Omental fat pad (tissue), 4 donors: ENCODE data around the gene NAV3. TPM values are rescaled to one million over a fixed set of nuclear protein-coding genes. Genes with fewer than 3 reads are reported as not detected.

ENCODE experiments used
- ATAC-seq: fragments of 150-250 bp; one replicate; pipeline ENCODE4 v1.9.1; 2016; ENCODE audit warnings: mild to moderate bottlenecking, moderate library complexity; ENCODE audit not compliant: low FRiP score
- DNase-seq: peaks from one replicate; pipeline ENCODE4 v3.0.0-alpha.2; 2019; ENCODE audit warnings: low spot score
- CTCF ChIP-seq, 3 donors: fragments of 450-650 bp; IDR thresholded peaks; one replicate each; pipeline ENCODE4 v1.5.1; 2016 to 2017; ENCODE audit warnings: antibody characterized with exemption in 3 of 3, mild to moderate bottlenecking in 3 of 3, moderate library complexity in 2 of 3
- total RNA-seq, 4 donors: library from RNA; depleted of rRNA; stranded (reverse); fragments of >200 nt; gene quantifications; one replicate each; pipeline ENCODE4 v1.1.0, GENCODE V29; 2016

Gene NAV3
- total RNA-seq, 4 donors from 2014 or later: 12.5 to 24.3 (median 15.3) TPM

DNA sequence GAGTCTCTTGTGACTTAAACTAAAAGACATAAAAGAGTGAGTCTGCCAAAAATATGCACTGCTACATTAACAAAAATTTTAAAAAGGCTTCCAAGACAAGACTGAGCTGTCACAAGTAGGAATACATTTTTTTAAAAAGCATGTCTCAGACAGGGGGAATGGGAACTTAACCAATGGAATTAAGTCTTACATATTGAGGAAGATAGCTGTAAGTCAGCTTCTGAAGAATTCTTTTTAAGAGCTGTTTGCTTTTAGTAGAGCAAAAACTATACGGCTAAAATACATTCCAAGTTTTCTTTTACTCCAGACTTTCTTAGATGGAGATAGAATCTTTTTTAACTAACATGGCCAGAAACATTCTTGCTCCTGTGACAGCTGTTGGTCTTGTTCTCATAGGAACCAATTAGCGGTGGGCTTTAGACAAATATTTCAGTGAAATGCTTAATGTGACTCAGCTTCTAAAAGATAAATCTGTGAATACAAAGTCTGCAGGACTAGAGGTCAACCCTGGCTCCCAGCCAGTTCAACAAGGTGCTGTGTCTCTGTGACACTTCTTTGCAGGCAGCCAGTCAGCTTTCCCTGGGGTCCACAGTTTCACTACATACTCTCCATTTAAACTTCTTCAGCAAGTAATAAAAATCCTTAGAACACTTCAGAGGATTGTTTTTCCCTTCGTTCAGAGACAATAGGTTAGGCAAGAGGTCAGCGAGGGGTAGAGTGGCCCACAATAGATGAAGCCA lies 187.6 kb downstream of the NAV3 start:
- ATAC-seq (no peak), DNase-seq (no peak)
- TF ChIP-seq CTCF (IDR thresholded peaks at IDR 0.05): no peak

DNA sequence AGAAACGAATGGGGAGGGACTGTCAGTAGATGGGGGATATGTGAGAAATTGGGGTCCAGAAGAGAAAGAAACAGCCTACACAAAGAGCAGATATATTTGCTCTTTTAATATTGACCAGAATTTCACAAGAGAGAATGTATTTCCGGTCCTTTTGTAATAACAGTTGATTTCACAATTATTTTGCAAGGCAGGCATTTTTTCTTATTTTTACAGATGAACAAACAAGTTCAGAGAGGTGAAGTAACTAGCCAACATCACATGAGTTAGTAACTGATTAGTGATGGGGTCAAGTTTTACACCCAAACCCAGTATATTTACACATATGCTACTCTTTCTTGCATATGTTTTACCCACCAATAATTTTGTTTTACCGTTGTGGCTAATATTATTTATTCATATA lies 188.2 kb downstream of the NAV3 start:
- DNase-seq (no peak), ATAC-seq (no peak)
- TF ChIP-seq CTCF (IDR thresholded peaks at IDR 0.05): no peak

DNA sequence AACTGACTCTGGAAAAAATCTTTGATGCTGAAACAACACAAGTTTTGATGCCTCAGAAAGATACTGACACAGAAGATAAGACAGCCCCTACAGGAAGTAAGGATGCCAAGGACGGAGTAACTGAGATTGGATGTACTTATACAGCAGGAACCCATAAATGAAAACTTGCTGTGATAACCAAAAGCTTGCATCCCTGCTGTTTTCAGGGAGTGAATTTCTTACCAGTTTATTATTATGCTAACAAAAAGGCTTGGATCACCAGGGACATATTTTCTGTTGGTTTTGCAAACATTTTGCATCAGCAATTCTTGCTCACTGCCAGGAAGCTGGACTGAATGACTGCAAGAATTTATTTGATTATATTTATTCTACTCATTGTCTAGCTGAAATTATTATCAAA lies 197.7 kb downstream of the NAV3 start:
- DNase-seq: no peak
- no peak for TF ChIP-seq CTCF (IDR thresholded peaks at IDR 0.05)
- ATAC-seq: no peak

GRCh38 chr12:78034025-78034424 lies 203.3 kb downstream of the NAV3 start:
- no peak for TF ChIP-seq CTCF (IDR thresholded peaks at IDR 0.05)
- ATAC-seq: peak; percentile 65
- DNase-seq: no peak

DNA sequence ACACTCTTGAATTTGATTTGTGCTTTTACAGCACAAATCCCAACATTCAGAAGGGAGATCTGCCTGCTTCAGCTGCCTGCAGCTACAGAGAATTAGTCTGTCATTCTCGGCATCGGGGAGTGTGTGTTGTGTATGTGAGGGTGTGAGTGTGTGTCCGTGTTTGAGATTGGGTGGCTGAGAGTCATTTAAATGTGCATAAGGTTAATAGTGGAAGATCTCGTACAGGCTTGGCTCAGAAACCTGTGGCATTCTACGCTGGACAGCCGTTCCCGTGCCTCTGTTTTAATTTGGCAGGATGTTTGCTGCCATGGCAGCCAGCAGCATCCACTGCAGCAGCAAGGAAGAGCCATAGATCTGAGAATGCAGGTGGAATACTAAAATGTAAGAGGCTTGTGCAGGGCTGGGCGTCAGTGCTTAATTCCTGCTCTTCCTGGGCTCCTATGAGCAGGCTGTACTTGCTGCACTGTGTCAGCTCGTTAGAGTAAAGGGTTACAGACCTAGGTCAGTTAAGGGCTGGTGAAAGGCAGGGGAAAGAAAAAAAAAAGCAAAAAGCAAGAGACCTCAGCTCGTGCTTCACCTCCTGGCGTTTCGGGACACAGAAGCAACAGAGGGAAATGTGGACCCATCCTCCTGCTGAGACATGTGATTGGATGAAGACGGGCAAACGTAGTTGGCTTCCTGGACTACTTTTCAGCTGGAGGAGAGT lies 205.4 kb downstream of the NAV3 start:
- peak; percentile 37 for ATAC-seq
- TF ChIP-seq CTCF (IDR thresholded peaks at IDR 0.05): no peak

DNA sequence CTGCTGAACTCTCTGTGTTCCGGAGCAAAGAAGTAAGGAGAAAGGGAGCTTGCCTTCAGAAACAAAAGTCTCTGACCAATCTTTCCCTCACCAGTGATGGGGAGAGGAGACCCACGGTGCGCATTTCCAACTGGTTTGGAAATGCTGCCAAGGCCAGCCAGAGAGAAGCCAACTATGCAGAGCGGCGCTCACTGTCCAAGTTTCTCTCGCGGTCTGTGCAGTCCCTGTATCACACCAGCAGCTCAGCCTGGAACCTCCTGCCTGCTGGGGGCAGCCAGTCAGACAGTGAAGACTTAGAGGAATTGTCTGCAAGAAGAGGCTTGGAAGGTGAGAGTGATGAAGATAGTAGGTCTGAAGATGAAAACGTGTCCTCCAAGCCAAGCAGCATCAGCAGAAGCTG lies 206.2 kb downstream of the NAV3 start:
- ATAC-seq: no peak
- DNase-seq: no peak
- TF ChIP-seq CTCF (IDR thresholded peaks at IDR 0.05): no peak

More for the DNA sequence above, 205.4 kb downstream of the NAV3 start:
- DNase-seq: no peak

DNA sequence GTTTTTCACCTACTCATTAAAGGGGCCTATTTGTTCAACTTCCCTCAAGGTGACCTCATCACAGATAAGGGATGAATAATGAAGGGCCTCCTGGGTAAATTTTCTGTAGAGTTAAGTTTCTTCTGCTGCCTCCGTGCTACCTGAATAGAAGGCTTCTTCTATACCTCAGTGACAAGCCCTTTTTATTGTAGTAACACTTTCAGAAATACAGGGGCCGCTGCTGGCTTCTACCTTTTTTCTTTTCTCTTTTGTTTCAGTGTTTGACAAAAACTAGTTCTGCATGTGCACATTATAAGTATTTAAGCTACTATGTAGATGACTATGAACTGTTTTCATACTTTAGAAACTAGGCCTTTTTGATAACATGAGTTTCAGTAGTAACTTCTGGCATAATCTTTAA lies 207.0 kb downstream of the NAV3 start:
- no peak for TF ChIP-seq CTCF (IDR thresholded peaks at IDR 0.05)
- DNase-seq (no peak), ATAC-seq (no peak)
